ENCODE data around the gene TSEN2.

DNA sequence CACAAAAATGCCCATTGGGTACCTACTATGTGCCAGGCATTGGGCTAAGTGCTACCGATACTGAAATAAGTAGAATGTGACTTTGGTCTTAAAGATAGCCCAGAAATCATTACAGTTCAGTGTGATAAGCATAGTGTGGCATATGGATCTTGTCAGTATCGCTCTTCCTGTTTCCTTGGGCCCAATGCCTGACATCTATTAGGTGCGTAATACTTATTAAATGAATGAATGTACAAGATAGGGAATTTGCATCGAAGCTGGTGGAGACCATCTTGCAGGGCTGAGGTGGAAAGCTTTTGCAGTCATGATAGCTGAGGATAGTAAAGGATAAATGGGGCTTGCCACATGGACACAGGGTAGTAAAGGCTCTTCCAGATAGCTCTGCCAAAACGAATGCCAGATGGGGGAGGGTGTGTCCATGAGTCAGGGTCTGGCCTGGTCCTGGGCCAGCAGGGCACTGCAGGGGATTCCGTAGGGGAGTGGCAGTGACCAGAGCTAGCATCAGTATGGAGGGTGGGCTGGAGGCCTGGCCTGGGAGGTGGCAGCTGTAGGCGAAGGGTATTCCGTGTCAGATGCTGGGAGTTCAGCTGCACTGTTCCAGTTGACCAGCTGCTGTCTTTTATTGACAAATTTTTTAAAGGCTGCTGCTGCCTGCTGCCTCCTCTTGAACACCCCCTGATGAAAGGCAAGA lies 23.5 kb downstream of the TSEN2 start:
- TF ChIP-seq, protein P1, sequence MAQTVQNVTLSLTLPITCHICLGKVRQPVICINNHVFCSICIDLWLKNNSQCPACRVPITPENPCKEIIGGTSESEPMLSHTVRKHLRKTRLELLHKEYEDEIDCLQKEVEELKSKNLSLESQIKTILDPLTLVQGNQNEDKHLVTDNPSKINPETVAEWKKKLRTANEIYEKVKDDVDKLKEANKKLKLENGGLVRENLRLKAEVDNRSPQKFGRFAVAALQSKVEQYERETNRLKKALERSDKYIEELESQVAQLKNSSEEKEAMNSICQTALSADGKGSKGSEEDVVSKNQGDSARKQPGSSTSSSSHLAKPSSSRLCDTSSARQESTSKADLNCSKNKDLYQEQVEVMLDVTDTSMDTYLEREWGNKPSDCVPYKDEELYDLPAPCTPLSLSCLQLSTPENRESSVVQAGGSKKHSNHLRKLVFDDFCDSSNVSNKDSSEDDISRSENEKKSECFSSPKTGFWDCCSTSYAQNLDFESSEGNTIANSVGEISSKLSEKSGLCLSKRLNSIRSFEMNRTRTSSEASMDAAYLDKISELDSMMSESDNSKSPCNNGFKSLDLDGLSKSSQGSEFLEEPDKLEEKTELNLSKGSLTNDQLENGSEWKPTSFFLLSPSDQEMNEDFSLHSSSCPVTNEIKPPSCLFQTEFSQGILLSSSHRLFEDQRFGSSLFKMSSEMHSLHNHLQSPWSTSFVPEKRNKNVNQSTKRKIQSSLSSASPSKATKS (CRISPR knock-in tag; IDR thresholded peaks at IDR 0.05) = no peak
- TF ChIP-seq RBFOX2 (IDR thresholded peaks at IDR 0.05; ENCODE audit: low read depth, low read length) (no peak), CBFB (CRISPR knock-in tag; IDR thresholded peaks at IDR 0.05) (no peak), POLR2A (conservative IDR thresholded peaks at IDR 0.05) (no peak)
- TF ChIP-seq, protein P2, sequence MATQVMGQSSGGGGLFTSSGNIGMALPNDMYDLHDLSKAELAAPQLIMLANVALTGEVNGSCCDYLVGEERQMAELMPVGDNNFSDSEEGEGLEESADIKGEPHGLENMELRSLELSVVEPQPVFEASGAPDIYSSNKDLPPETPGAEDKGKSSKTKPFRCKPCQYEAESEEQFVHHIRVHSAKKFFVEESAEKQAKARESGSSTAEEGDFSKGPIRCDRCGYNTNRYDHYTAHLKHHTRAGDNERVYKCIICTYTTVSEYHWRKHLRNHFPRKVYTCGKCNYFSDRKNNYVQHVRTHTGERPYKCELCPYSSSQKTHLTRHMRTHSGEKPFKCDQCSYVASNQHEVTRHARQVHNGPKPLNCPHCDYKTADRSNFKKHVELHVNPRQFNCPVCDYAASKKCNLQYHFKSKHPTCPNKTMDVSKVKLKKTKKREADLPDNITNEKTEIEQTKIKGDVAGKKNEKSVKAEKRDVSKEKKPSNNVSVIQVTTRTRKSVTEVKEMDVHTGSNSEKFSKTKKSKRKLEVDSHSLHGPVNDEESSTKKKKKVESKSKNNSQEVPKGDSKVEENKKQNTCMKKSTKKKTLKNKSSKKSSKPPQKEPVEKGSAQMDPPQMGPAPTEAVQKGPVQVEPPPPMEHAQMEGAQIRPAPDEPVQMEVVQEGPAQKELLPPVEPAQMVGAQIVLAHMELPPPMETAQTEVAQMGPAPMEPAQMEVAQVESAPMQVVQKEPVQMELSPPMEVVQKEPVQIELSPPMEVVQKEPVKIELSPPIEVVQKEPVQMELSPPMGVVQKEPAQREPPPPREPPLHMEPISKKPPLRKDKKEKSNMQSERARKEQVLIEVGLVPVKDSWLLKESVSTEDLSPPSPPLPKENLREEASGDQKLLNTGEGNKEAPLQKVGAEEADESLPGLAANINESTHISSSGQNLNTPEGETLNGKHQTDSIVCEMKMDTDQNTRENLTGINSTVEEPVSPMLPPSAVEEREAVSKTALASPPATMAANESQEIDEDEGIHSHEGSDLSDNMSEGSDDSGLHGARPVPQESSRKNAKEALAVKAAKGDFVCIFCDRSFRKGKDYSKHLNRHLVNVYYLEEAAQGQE (IDR thresholded peaks at IDR 0.05; ENCODE audit: borderline replicate concordance) = no peak
- TF ChIP-seq, protein P2 (CRISPR knock-in tag; IDR thresholded peaks at IDR 0.05; ENCODE audit: low read depth) = no peak
- TF ChIP-seq, protein P3, sequence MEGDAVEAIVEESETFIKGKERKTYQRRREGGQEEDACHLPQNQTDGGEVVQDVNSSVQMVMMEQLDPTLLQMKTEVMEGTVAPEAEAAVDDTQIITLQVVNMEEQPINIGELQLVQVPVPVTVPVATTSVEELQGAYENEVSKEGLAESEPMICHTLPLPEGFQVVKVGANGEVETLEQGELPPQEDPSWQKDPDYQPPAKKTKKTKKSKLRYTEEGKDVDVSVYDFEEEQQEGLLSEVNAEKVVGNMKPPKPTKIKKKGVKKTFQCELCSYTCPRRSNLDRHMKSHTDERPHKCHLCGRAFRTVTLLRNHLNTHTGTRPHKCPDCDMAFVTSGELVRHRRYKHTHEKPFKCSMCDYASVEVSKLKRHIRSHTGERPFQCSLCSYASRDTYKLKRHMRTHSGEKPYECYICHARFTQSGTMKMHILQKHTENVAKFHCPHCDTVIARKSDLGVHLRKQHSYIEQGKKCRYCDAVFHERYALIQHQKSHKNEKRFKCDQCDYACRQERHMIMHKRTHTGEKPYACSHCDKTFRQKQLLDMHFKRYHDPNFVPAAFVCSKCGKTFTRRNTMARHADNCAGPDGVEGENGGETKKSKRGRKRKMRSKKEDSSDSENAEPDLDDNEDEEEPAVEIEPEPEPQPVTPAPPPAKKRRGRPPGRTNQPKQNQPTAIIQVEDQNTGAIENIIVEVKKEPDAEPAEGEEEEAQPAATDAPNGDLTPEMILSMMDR (IDR thresholded peaks at IDR 0.05 in 2 of 3, conservative IDR thresholded peaks at IDR 0.05 in 1 of 3; ENCODE audit: insufficient read depth in 2 of 3, low read depth in 1 of 3, low read length in 3 of 3) = no peak
- TF ChIP-seq, protein P4, sequence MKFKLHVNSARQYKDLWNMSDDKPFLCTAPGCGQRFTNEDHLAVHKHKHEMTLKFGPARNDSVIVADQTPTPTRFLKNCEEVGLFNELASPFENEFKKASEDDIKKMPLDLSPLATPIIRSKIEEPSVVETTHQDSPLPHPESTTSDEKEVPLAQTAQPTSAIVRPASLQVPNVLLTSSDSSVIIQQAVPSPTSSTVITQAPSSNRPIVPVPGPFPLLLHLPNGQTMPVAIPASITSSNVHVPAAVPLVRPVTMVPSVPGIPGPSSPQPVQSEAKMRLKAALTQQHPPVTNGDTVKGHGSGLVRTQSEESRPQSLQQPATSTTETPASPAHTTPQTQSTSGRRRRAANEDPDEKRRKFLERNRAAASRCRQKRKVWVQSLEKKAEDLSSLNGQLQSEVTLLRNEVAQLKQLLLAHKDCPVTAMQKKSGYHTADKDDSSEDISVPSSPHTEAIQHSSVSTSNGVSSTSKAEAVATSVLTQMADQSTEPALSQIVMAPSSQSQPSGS (CRISPR knock-in tag; IDR thresholded peaks at IDR 0.05) = no peak
- TF ChIP-seq, protein P5, sequence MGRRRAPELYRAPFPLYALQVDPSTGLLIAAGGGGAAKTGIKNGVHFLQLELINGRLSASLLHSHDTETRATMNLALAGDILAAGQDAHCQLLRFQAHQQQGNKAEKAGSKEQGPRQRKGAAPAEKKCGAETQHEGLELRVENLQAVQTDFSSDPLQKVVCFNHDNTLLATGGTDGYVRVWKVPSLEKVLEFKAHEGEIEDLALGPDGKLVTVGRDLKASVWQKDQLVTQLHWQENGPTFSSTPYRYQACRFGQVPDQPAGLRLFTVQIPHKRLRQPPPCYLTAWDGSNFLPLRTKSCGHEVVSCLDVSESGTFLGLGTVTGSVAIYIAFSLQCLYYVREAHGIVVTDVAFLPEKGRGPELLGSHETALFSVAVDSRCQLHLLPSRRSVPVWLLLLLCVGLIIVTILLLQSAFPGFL (CRISPR knock-in tag; IDR thresholded peaks at IDR 0.05) = no peak

Data from K562 (cell line).